IMR-90 (cell line): Measurements from ENCODE around the gene KCNQ1. TPM values are rescaled to one million over a fixed set of nuclear protein-coding genes. Genes with fewer than 3 reads are reported as not detected.

Source experiments
- ATAC-seq: fragments of 200-7000 bp; cut with Tn5 transposase; 2 replicates; pipeline ENCODE4 v1.9.1; 2020; ENCODE audit warnings: low read depth, mild to moderate bottlenecking, moderate library complexity
- BruUV-seq: library from RNA; stranded (reverse); fragments of 400-500 nt; replicated peaks from 2 replicates; lab custom pipeline; 2021; lab: Mats Ljungman, UMichigan
- CTCF ChIA-PET: fragments of 300-600 bp; formaldehyde crosslinking; extraction: SDS; loops from one replicate; lab custom pipeline; 2021; ENCODE audit warnings: antibody characterized with exemption; lab: Yijun Ruan, JAX
- POLR2A ChIA-PET: fragments of 300-600 bp; sonication (Branson Sonifier 250); formaldehyde crosslinking; loops from one replicate; lab custom pipeline; 2022; ENCODE audit warnings: antibody characterized with exemption; ENCODE audit not compliant: unreplicated experiment; lab: Charles Lee
- DNase-seq: peaks from one replicate; pipeline ENCODE4 v3.0.0; 2013
- H2AFZ ChIP-seq: replicated peaks from 2 replicates; pipeline ENCODE3; 2013; ENCODE audit warnings: low read length, mild to moderate bottlenecking; ENCODE audit not compliant: poor library complexity
- H2AK5ac ChIP-seq: 2 replicates; pipeline ENCODE4 v1.6.1; 2013; ENCODE audit warnings: low read depth, low read length, inconsistent platforms
- H2AK9ac ChIP-seq: replicated peaks from 2 replicates; pipeline ENCODE3; 2013; ENCODE audit warnings: mild to moderate bottlenecking, low read depth, low read length, moderate library complexity; ENCODE audit not compliant: poor library complexity
- H2BK120ac ChIP-seq: 2 replicates; pipeline ENCODE4 v1.6.1; 2013; ENCODE audit warnings: low read depth, low read length, inconsistent platforms
- H2BK15ac ChIP-seq: 3 replicates; pipeline ENCODE4 v1.6.1; 2013; ENCODE audit warnings: low read depth, low read length, inconsistent platforms
- H2BK20ac ChIP-seq: 2 replicates; pipeline ENCODE4 v1.6.1; 2013; ENCODE audit warnings: low read depth, mild to moderate bottlenecking, inconsistent platforms, low read length, moderate library complexity
- H2BK5ac ChIP-seq: 2 replicates; pipeline ENCODE4 v1.6.1; 2013; ENCODE audit warnings: mild to moderate bottlenecking, low read depth, low read length, inconsistent platforms; ENCODE audit not compliant: poor library complexity, severe bottlenecking
- H3K14ac ChIP-seq: replicated peaks from 2 replicates; pipeline ENCODE4 v1.6.1; 2013; ENCODE audit warnings: low read depth, low read length, inconsistent platforms
- H3K18ac ChIP-seq: 2 replicates; pipeline ENCODE4 v1.6.1; 2013; ENCODE audit warnings: low read depth, low read length, control low read depth
- H3K23ac ChIP-seq: 2 replicates; pipeline ENCODE4 v1.6.1; 2013; ENCODE audit warnings: low read depth, low read length, inconsistent platforms
- H3K27ac ChIP-seq: 2 replicates; pipeline ENCODE4 v1.5.1; 2013; ENCODE audit warnings: mild to moderate bottlenecking, control low read depth, low read length; ENCODE audit not compliant: insufficient read depth
- H3K27me3 ChIP-seq: 2 replicates; pipeline ENCODE4 v1.6.1; 2013; ENCODE audit warnings: low read length; ENCODE audit not compliant: control insufficient read depth, insufficient read depth
- H3K36me3 ChIP-seq: 2 replicates; pipeline ENCODE4 v1.6.1; 2013; ENCODE audit warnings: low read length, mixed read lengths; ENCODE audit not compliant: control insufficient read depth, insufficient read depth
- H3K4ac ChIP-seq: 2 replicates; pipeline ENCODE4 v1.6.1; 2013; ENCODE audit warnings: low read depth, low read length, inconsistent platforms
- H3K4me1 ChIP-seq: 2 replicates; pipeline ENCODE4 v1.6.1; 2013; ENCODE audit warnings: low read length, mixed read lengths; ENCODE audit not compliant: control insufficient read depth, insufficient read depth
- H3K4me2 ChIP-seq: 2 replicates; pipeline ENCODE4 v1.6.1; 2013; ENCODE audit warnings: low read depth, mild to moderate bottlenecking, control low read depth, low read length, moderate library complexity
- H3K4me3 ChIP-seq: 2 replicates; pipeline ENCODE4 v1.5.1; 2013; ENCODE audit warnings: low read depth, mild to moderate bottlenecking, control low read depth, low read length, moderate library complexity; ENCODE audit not compliant: insufficient read depth
- H3K56ac ChIP-seq: 2 replicates; pipeline ENCODE4 v1.6.1; 2013; ENCODE audit warnings: low read length, inconsistent platforms; ENCODE audit not compliant: insufficient read depth; ENCODE audit errors: extremely low read depth
- H3K79me1 ChIP-seq, 2 experiments: 2 replicates each; pipeline ENCODE4 v1.6.1; 2013; ENCODE audit warnings: low read length in 2 of 2, inconsistent platforms in 1 of 2, low read depth in 1 of 2
- H3K9ac ChIP-seq: 2 replicates; pipeline ENCODE4 v1.6.1; 2013; ENCODE audit warnings: low read depth, low read length, control low read depth
- H3K9me1 ChIP-seq: 2 replicates; pipeline ENCODE4 v1.6.1; 2013; ENCODE audit warnings: low read length, inconsistent platforms; ENCODE audit not compliant: insufficient read depth
- H3K9me3 ChIP-seq: 2 replicates; pipeline ENCODE4 v1.6.1; 2013; ENCODE audit warnings: low read length; ENCODE audit not compliant: control insufficient read depth, insufficient read depth
- H4K20me1 ChIP-seq: 2 replicates; pipeline ENCODE4 v1.6.1; 2013; ENCODE audit warnings: low read length, inconsistent platforms; ENCODE audit not compliant: insufficient read depth
- H4K5ac ChIP-seq: 2 replicates; pipeline ENCODE4 v1.6.1; 2013; ENCODE audit warnings: mild to moderate bottlenecking, low read depth, low read length, control low read depth
- H4K8ac ChIP-seq, 2 experiments: 2 replicates each; pipeline ENCODE4 v1.6.1; 2013; ENCODE audit warnings: low read depth in 2 of 2, low read length in 2 of 2, control low read depth in 1 of 2, inconsistent platforms in 1 of 2
- H4K91ac ChIP-seq: 2 replicates; pipeline ENCODE4 v1.6.1; 2013; ENCODE audit warnings: low read depth, low read length, inconsistent platforms; ENCODE audit not compliant: insufficient read depth
- MAFK ChIP-seq: IDR thresholded peaks from 2 replicates; pipeline ENCODE4 v1.6.1; 2012; ENCODE audit warnings: low read depth, low read length, improper control_type of control experiment
- SMC3 ChIP-seq: fragments of 150-350 bp; IDR thresholded peaks from 2 replicates; pipeline ENCODE4 v1.6.1; 2016; ENCODE audit warnings: low read depth, mild to moderate bottlenecking, antibody characterized with exemption, low read length, moderate library complexity
- WGBS, 2 experiments: methylation state at CpG; one replicate each; pipeline versions ENCODE4 v1.1.5 to v1.1.7; 2013; ENCODE audit warnings: missing lambda C conversion rate in 2 of 2; ENCODE audit not compliant: insufficient read length in 1 of 2; ENCODE audit errors: extremely low coverage in 2 of 2; 5-methylcytosine and 5-hydroxymethylcytosine counted together
- dilution Hi-C: fragments of 300-500 bp; cut with HindIII; formaldehyde crosslinking; loops from one replicate; pipeline ENCODE4 v1.14.3; 2018; ENCODE audit warnings: low sequenced_read_pairs; ENCODE audit not compliant: unreplicated experiment
- in situ Hi-C: fragments of 300-500 bp; cut with MboI; formaldehyde crosslinking; loops from 3 replicates; pipeline ENCODE4 v1.14.3; 2019; ENCODE audit warnings: low sequenced_read_pairs, inconsistent platforms, mixed read lengths
- intact Hi-C: fragments of 100-400 bp; cut with micrococcal nuclease; formaldehyde crosslinking; loops from 2 replicates; pipeline ENCODE4 v1.10.0; 2022
- polyA plus RNA-seq, 3 experiments: library from polyadenylated mRNA; depleted of rRNA; stranded (reverse); fragments of >200 nt; gene quantifications; 2 replicates each; pipeline ENCODE4 v1.2.3, GENCODE V29; 2012; ENCODE audit warnings: low replicate concordance in 1 of 3
- total RNA-seq: library from RNA; depleted of rRNA; stranded (reverse); fragments of >200 nt; gene quantifications from 2 replicates; pipeline ENCODE4 v1.2.3, GENCODE V29; 2012

The KCNQ1 gene
- total and polyA plus RNA-seq, 2 of the 4 experiments (the other 2 are of a cell fraction), result 0.07 TPM; not detected in 1

DNA sequence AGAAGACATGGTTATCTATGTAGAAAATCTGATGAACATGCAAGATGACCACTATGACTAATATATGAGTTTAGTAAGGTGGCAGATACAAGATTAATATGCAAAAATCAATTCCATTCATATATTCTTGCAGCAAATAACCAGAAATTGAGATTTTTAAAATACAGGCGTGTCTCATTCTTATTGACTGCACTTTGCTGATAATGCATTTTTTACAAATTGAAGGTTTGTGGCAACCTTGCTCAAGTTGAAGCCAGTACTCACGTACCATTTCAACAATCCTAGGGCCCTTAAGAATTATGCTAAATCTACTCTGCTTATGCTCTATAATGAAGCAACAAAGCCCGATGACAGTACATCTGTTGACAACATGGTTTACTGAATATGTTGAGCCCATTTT lies 150.4 kb downstream of the KCNQ1 start:
- in situ Hi-C loops, result no loop called here
- no peak overlapping the region for H3K4me3 ChIP-seq

More for the DNA sequence above, 150.4 kb downstream of the KCNQ1 start:
- no CpG with 5 or more reads among the region's 3 CpGs for WGBS, 2 experiments
- dilution Hi-C loops, result no loop called here
- POLR2A ChIA-PET, result no interaction called here
- no peak overlapping the region for H2BK20ac ChIP-seq
- no peak overlapping the region for H3K4ac ChIP-seq
- no peak overlapping the region for H3K56ac ChIP-seq
- no peak overlapping the region for H2BK15ac ChIP-seq
- no peak overlapping the region for H3K4me2 ChIP-seq
- peaks cover 9% of the 10 kb centered on the region for H3K9me3 ChIP-seq
- intact Hi-C loops, result no loop called here
- H3K36me3 ChIP-seq, result no peaks in the 10 kb centered on the region
- no peaks in the 10 kb centered on the region for H4K20me1 ChIP-seq
- peaks cover 22% of the 10 kb centered on the region; the same call in 1 of the 2 replicates for H3K27me3 ChIP-seq
- no peak overlapping the region for H2BK5ac ChIP-seq
- no peaks in the 10 kb centered on the region for H3K4me1 ChIP-seq
- no peak overlapping the region for H3K18ac ChIP-seq
- no peak overlapping the region for H2AK9ac ChIP-seq
- H3K79me1 ChIP-seq, result no peaks in the 10 kb centered on the region
- H3K27ac ChIP-seq, result no peak overlapping the region
- no peak overlapping the region for H2AFZ ChIP-seq
- no peak overlapping the region for H4K5ac ChIP-seq
- DNase-seq (no peak), ATAC-seq (no peak)
- no TSS peak for BruUV-seq
- no peak for TF ChIP-seq SMC3
- peak; percentile 83 for TF ChIP-seq MAFK
- no peaks in the 10 kb centered on the region for H3K9me1 ChIP-seq
- CTCF ChIA-PET, result no interaction called here
- no peak overlapping the region for H4K8ac ChIP-seq
- no peak overlapping the region for H3K9ac ChIP-seq
- H2AK5ac ChIP-seq, result no peak overlapping the region
- no peak overlapping the region for H4K91ac ChIP-seq
- no peak overlapping the region for H2BK120ac ChIP-seq
- H3K14ac ChIP-seq, result no peak overlapping the region
- no peak overlapping the region for H3K23ac ChIP-seq
